Activated T-cell treated with anti-CD3 and anti-CD28 coated beads, Interleukin-2, amount 50 U/mL, for 4 hours (primary cell): Measurements from ENCODE around the gene CROCC2. TPM values are rescaled to one million over a fixed set of nuclear protein-coding genes. Genes with fewer than 3 reads are reported as not detected.
A peak's percentile ranks its signal among the peaks of the same experiment; 100 is the strongest.

Experiments used
- ATAC-seq, 2 donors: fragments of 200-7000 bp; cut with Tn5 transposase; one replicate each; pipeline ENCODE4 v1.10.0; 2021
- DNase-seq: peaks from one replicate; pipeline ENCODE4 v3.0.0-alpha.2; 2020
- H3K27me3 Mint-ChIP-seq: one replicate; pipeline ENCODE4 v1.8.0; 2021; ENCODE audit warnings: low read depth, mixed read lengths
- H3K36me3 Mint-ChIP-seq: one replicate; pipeline ENCODE4 v1.8.0; 2022; ENCODE audit warnings: mixed read lengths; ENCODE audit not compliant: insufficient read depth
- H3K4me1 Mint-ChIP-seq: one replicate; pipeline ENCODE4 v1.8.0; 2021; ENCODE audit warnings: low read depth, mixed read lengths
- H3K4me3 Mint-ChIP-seq: one replicate; pipeline ENCODE4 v1.8.0; 2021; ENCODE audit warnings: mild to moderate bottlenecking, moderate library complexity, mixed read lengths
- H3K9me3 Mint-ChIP-seq: one replicate; pipeline ENCODE4 v1.8.0; 2021; ENCODE audit warnings: mixed read lengths
- total RNA-seq, 3 donors: library from RNA; stranded (reverse); gene quantifications; one replicate each; pipeline ENCODE4 v1.2.1, GENCODE V29; 2021

The CROCC2 gene
- total RNA-seq, 3 donors from 2014 or later: not detected

DNA sequence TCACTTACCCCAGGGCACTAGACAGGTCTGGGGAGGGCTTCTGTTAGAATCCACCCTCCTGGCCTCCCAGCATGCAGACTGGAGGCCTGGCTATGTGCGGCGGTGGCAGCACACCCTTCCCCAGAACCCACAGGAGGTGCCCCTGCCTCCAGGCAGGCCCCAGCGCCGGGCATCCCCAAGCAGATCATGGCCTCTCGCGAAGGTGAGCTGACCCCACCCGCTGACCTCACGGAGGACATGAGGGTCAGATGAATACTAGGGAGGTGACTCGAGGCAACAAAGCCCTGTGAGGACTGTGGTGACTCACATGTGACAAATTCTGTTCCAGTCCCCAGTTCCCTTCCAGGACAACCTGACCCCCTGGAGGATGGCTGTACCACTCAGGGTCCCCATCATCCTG, 12.1 kb upstream of the CROCC2 start:
- DNase-seq (no peak), ATAC-seq (peak in 1 of 2 donors; percentile 4)
- H3K36me3 Mint-ChIP-seq: no peaks in the 10 kb centered on the region
- H3K4me1 Mint-ChIP-seq: peaks cover 2% of the 10 kb centered on the region
- no peaks in the 10 kb centered on the region for H3K9me3 Mint-ChIP-seq
- peaks cover 8% of the 10 kb centered on the region for H3K27me3 Mint-ChIP-seq
- H3K4me3 Mint-ChIP-seq: no peak overlapping the region

DNA sequence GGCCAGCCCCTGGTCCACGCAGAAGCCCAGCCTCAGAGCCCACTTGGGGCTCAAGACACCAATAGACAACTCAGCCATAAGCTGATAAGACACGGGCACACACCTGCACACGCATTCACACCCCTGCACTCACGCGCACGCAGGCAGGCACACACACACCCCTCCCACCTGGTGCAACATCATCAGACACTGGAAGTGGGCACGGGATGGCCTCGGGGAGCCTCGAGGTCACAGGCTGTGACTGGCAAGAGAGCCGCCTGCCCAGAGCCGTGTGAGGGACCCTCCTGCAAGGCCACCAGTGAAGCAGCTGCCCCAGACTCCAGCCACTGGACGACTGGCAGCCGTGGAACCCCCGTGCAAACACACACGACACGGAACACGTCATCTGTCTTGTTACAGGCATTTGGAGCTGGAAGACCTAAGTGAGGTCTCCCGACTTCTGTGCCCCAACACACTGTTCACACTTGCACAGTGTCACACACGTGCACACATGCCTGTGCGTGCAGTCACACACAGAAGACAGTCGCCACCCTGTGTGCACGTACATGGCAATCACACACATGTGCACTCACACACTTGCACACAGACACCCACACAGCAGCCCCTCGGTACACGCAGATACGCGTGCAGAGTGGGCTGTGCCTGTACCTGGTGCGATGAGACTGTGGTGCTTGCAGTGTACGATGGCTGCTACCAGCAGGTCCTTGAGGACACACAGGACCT, 11.1 kb upstream of the CROCC2 start:
- Mint-ChIP-seq H3K36me3 (no peaks in the 10 kb centered on the region), H3K4me1 (peaks cover 2% of the 10 kb centered on the region), H3K9me3 (no peaks in the 10 kb centered on the region), H3K4me3 (no peak overlapping the region), H3K27me3 (peaks cover 9% of the 10 kb centered on the region)
- DNase-seq (no peak), ATAC-seq (no peak)

DNA sequence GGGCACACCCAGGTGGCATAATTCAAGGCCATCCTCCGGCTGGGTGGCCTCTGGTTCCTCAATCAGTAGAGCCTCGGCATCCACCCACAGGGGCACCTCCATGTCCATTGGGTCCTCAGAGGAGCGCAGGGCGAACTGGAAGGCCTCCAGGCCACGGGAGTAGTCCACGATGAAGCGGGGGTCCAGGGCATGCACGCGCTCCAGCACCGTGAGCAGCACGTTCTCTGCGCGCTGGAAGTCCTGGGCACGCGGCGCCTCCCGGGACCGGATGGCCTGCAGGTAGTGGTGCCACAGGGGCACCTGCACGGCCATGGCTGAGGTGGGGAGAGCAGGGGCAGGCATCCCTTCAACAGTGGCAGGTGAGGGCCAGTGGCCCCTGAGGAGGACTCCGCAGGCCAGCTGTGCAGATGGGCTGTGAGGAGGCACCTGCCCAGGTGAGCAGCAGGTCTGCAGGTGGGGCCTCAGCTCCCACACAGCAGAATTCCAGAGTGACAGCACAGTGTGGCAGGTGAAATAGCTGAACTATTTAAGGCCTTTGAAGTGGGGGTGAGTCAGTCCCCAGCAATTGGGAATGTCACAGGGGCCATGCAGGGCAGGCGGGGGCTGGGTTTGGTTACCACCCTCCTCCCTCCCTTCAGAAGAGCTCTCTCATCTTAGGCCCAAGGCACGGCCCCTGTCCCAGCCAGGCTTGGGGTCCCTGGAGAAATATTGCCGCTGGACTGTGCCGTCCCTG, 10.3 kb upstream of the CROCC2 start, which contains the start of gene MAB21L4:
Gene MAB21L4 (minus strand): TSS at position 501 of the 733 bp plus-strand sequence. CDS start 159 bp downstream, at position 342.
- ATAC-seq: no peak
- H3K4me1 Mint-ChIP-seq: peaks cover 2% of the 10 kb centered on the region
- H3K9me3 Mint-ChIP-seq: no peaks in the 10 kb centered on the region

DNA sequence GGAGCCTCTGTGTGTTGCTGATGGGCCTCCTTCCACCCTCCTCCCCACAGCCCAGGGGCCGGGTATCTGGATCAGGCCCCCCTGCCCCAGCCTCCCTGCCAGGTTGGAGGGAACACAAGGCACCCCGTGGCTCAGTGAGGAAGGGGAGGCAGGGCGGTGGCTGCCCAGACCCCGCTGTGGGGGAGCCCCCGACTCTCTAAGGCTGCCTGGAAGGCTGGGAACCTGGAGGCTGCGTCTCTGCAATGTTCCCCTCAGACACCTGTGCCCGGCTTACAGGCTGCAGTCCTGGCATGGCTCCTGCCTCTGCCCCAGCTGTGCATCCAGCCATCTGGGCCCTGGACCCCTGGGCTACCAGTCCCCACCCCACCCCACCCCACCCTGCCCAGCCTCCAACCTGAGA, 9.7 kb upstream of the CROCC2 start:
- ATAC-seq: no peak
- DNase-seq: no peak
- no peaks in the 10 kb centered on the region for H3K9me3 Mint-ChIP-seq
- H3K4me3 Mint-ChIP-seq: no peak overlapping the region
- peaks cover 9% of the 10 kb centered on the region for H3K27me3 Mint-ChIP-seq
- no peaks in the 10 kb centered on the region for H3K36me3 Mint-ChIP-seq
- peaks cover 2% of the 10 kb centered on the region for H3K4me1 Mint-ChIP-seq

More for the DNA sequence above, 10.3 kb upstream of the CROCC2 start, which contains the start of gene MAB21L4:
- no peak within 1 kb of the TSS for H3K4me3 Mint-ChIP-seq
- no peak for DNase-seq
- no peaks in the 10 kb centered on the region for H3K36me3 Mint-ChIP-seq
- peaks cover 9% of the 10 kb centered on the region for H3K27me3 Mint-ChIP-seq

DNA sequence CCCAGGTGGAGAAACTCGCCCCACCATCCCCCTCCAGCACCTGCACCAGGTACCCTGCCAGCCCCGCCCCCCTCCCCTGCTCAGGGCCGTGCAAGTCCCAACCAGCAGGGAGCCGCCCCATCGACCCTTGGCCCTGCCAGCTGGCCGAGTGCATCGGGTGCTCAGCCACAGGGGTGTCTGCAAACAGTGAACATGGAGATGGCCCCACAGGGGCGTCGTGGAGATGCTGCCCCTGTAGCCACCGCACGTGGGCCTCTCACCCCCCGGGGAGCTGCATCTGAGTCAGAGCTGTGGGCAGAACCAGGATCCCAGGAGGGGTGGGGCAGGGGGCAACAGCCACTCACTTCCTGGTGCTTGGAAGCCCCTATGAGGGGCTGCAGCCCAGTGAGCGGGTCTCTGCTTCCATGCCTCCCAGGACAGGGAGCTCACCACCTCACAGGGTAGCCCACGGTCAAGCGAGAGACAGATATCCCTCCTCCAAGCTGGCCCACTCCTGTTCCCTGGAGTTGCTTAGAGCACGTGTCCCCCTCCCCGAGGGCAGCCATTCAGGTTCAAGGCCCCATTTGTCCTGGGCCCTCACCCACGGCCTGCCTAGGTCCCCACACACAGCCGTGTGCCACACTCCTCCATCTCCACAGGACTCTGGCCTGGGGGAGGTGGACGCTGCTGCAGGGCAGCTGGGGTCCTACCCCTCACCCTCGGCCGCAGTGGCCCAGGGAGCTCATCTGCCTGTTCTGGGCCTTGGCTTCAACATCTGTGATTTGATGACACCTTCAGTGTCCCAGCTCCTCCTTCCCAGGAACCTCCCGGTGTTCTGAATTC, 9.1 kb upstream of the CROCC2 start:
- no peak overlapping the region for H3K4me3 Mint-ChIP-seq
- no peaks in the 10 kb centered on the region for H3K9me3 Mint-ChIP-seq
- H3K36me3 Mint-ChIP-seq: no peaks in the 10 kb centered on the region
- ATAC-seq: no peak
- no peak for DNase-seq
- peaks cover 9% of the 10 kb centered on the region for H3K27me3 Mint-ChIP-seq
- H3K4me1 Mint-ChIP-seq: peaks cover 2% of the 10 kb centered on the region

DNA sequence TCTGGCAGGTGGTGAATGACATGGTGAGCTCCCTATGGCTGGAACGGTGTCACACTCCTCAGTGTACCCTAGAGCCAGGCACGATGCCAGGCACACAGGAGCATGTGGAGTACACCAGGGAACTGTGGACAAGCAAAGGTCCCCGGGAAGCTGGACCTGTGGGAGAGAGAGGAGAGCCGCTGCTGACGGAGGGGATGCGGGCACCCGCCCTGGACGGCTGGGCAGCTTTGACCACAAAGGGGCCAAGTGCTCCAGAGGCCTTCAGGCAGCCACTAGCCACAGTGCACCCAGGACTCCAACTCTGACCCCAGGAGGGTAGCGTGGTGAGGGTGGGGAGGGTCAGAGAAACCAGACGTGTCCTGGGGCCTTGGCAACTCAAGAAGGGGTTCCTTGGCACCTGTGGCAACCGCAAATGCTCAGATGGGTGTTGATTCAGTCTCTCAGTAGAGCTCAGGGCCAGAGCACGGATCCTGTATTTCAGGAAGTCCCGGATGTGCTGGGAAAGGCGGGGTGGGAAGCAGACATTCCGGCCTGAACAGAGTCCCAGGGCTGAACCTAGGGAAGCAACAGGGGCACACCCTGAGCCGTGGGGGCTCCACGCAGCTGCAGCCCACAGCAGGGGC, 7.9 kb upstream of the CROCC2 start:
- Mint-ChIP-seq H3K27me3 (peaks cover 9% of the 10 kb centered on the region), H3K36me3 (no peaks in the 10 kb centered on the region), H3K4me3 (no peak overlapping the region), H3K4me1 (peaks cover 2% of the 10 kb centered on the region), H3K9me3 (no peaks in the 10 kb centered on the region)
- DNase-seq (no peak), ATAC-seq (no peak)

DNA sequence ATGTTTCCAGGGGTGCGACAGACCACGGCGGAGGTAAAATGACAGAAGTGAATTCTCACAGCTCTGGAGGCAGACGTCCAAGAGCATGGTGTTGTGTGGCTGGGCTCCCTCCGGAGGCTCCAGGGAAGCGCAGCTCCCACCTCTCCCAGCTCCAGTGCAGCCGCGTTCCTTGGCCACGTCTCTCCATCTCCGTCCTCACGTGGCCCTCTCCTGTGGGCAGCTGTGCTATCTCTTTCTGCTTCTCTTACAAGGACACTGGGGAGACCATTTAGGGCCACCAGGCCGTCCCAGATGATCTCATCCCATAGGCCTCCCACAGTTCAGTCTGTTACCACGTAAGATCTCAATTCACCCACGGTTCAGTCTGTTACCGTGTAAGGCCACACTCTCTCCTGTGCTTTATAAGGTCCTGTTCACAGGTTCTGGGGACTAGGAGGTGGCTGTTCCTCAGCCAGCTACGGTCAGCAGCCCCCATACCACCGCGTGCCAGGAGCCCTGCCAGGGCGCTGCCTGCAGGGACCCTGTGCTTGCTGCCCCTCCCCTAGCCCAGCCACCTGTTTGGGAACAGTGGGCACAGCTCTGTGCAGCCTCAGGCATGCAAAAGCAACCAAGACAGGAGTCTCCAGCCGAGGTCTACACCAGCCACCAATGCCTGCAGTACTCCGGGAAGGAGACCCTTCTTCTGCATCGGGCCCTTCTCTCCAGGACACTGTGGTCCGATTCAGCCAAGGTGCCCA, 7.2 kb upstream of the CROCC2 start:
- ATAC-seq (no peak), DNase-seq (no peak)
- no peak overlapping the region for H3K4me3 Mint-ChIP-seq
- no peaks in the 10 kb centered on the region for H3K4me1 Mint-ChIP-seq
- no peaks in the 10 kb centered on the region for H3K36me3 Mint-ChIP-seq
- H3K9me3 Mint-ChIP-seq: no peaks in the 10 kb centered on the region
- H3K27me3 Mint-ChIP-seq: peaks cover 9% of the 10 kb centered on the region

DNA sequence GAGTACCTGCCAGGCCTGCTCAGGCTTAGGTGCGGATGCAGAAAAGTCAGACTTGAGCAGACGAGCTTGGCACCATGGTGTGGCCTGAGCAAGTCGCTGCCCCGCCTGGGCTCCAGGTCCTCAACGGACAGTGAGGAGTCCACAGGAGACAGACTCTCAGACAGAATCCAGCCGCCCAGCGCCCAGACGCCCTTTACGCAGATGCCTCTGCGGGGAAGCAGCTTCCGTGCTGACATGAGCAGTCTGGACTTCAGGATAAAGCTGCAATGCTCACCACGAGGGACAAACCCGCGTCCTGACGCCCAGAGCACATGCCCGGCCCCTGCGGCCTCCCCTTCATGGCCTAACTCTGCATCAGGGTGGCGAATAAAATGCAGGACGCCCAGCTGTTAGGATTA, 6.7 kb upstream of the CROCC2 start:
- no peaks in the 10 kb centered on the region for H3K9me3 Mint-ChIP-seq
- peaks cover 9% of the 10 kb centered on the region for H3K27me3 Mint-ChIP-seq
- no peak overlapping the region for H3K4me3 Mint-ChIP-seq
- H3K36me3 Mint-ChIP-seq: no peaks in the 10 kb centered on the region
- ATAC-seq: no peak
- DNase-seq: no peak
- no peaks in the 10 kb centered on the region for H3K4me1 Mint-ChIP-seq

DNA sequence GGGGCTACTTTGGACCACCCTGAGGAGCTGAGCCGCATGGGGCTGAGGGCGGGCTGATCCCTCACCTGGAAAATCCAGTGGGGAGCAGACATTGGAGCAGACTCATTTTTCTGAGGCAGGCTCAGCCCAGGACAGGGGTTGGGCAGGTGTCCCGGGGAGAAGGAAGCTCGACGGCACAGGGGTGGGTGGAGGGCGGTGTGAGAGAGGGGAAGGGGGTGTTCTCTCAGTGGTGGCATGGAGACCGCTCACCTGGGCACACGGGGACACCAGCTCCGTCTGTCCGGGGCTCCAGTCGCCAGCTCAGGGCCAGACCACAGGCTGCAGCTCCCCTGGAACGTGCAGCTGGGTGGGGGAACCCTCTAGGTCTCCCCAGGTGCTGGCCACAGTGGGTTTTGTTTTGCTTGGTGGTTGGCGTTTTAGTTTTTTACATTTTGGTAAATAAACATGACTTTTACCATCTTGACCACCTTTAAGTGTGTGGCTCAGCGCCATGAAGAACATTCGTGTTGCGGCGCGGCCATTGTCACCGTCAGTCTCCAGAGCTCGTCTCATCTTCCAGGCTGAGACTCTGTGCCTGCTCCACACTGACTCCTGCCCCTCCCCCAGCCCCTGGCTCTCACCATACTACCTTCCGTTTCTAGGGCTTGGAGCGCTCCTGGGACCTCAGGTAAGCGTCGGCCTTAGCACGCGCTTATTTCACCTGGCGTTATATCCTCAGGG, 5.8 kb upstream of the CROCC2 start:
- H3K4me1 Mint-ChIP-seq: no peaks in the 10 kb centered on the region
- H3K9me3 Mint-ChIP-seq: no peaks in the 10 kb centered on the region
- no peak for DNase-seq
- no peak for ATAC-seq
- H3K27me3 Mint-ChIP-seq: peaks cover 9% of the 10 kb centered on the region
- no peaks in the 10 kb centered on the region for H3K36me3 Mint-ChIP-seq
- no peak overlapping the region for H3K4me3 Mint-ChIP-seq

DNA sequence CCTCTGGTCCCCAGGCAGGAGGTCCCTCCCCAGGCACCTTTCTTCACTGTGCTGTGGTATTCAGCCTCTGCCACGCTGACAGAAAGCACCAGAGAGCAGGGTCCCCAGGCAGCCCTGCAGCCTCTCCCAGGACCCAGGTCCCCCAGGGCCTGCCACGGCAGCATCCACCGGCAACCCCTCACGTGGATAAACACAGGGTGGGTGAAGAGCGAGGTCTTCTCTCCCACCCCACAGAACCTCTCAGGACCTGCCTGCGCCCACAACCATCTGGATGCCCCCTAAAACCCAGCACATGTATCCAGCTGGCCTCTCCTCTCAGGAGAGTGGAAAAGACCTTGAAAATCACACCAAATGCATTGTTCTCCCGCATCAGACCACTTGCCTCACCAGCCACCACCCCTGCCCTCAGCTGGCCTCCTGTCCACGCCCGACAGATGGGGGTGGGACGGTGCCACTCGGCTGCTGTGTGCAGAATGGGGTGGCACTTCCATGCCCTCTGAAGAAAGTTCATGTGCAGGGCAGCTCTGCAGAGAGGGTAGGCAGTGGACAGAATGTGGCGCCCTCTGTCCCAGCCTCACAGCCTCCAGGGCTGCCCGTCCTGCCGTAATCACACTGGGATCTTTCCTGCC, 4.0 kb upstream of the CROCC2 start:
- DNase-seq (no peak), ATAC-seq (no peak)
- H3K4me3 Mint-ChIP-seq: no peak overlapping the region
- no peaks in the 10 kb centered on the region for H3K9me3 Mint-ChIP-seq
- no peaks in the 10 kb centered on the region for H3K4me1 Mint-ChIP-seq
- H3K36me3 Mint-ChIP-seq: no peaks in the 10 kb centered on the region
- peaks cover 11% of the 10 kb centered on the region for H3K27me3 Mint-ChIP-seq

DNA sequence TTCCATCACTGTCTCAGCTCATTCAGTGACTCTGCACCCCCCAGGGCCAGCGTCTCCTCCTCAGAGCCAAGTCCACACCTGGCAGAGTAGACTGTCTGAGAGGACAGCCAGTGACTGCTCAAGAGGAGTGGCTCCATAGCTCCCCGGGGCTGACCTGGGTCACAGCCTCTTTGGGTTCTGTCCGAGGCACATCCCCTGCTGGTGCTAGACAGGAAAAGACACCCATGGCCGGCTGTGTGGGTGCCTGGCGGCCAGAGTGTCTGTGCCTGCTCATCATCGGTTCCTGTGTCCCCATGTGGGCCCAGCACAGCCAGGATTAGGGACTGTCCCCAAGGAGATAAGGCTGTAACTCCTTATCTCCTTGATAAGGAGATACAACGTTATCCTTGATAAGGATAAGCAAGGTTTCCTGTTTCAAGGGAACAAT, 3.5 kb upstream of the CROCC2 start:
- Mint-ChIP-seq H3K36me3 (no peaks in the 10 kb centered on the region), H3K27me3 (peaks cover 10% of the 10 kb centered on the region), H3K9me3 (no peaks in the 10 kb centered on the region), H3K4me1 (no peaks in the 10 kb centered on the region), H3K4me3 (no peak overlapping the region)
- DNase-seq (no peak), ATAC-seq (no peak)

DNA sequence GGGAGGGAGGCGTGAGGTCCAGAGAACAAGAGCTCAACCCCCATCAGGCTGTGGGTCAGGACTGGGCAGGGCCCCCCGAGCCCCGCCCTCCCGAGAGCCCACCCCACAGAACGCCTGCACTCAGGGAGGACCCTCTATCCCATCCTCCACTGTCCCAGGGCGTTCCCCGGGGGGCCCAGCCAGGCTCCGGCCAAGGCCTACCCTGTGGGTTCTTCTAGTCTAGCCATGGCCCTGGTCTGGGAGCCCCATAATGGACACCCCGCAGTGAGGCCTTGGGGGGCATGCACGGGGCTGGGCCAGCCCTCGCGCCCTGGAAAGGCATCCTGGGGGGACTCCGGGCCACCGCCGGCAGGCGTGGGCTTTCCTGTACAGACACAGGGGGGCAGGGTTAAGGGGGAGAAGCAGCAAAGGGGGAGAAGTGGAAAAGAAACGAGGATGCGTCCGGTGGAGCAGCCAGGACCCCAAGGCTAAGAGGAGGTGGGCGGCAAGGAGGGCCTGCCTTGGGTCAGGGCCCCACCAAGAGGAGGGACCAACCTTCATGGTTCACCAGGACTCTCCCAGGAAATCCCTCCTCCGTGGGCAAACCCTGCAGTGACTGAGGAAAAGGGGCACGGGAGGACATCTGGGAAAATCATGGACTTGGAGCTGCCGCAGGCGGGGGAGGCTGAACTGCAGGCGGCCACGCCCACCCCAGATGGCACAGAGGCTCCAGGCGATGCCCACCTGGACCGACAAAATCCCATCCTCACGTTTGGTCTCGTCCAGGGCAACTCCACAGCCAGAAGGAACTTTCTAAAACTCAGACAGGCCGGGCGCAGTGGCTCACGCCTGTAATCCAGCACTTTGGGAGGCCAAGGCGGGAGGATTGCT, 2.7 kb upstream of the CROCC2 start:
- no peaks in the 10 kb centered on the region for H3K9me3 Mint-ChIP-seq
- no peaks in the 10 kb centered on the region for H3K36me3 Mint-ChIP-seq
- no peak overlapping the region for H3K4me3 Mint-ChIP-seq
- ATAC-seq: no peak
- peaks cover 5% of the 10 kb centered on the region for H3K27me3 Mint-ChIP-seq
- no peaks in the 10 kb centered on the region for H3K4me1 Mint-ChIP-seq
- no peak for DNase-seq
